ENCODE results near the gene MPO. TPM values are rescaled to one million over a fixed set of nuclear protein-coding genes. Genes with fewer than 3 reads are reported as not detected.

The MPO gene
- total RNA-seq, 3 donors from 2014 or later: 0.19 TPM; not detected in 2

GRCh38 chr17:58248955-58249269, 31.8 kb downstream of the MPO start:
- TF ChIP-seq CTCF (IDR thresholded peaks at IDR 0.05): no peak
- intact Hi-C loops (cut with DNase I, micrococcal nuclease): no loop called here
- Histone ChIP-seq H3K4me3 (no peak overlapping the region), H3K36me3 (ENCODE audit: low read depth) (no peaks in the 10 kb centered on the region), H3K4me1 (ENCODE audit: low read depth) (peaks cover 6% of the 10 kb centered on the region), H3K9me3 (no peaks in the 10 kb centered on the region)
- DNase-seq (no peak), ATAC-seq (no peak)

- no peak for ATAC-seq
- H3K36me3 ChIP-seq (ENCODE audit: low read depth): no peaks in the 10 kb centered on the region
- H3K9me3 ChIP-seq: no peaks in the 10 kb centered on the region
- no peak for DNase-seq
- H3K4me3 ChIP-seq: no peak overlapping the region
- no peak for TF ChIP-seq CTCF (IDR thresholded peaks at IDR 0.05)
- intact Hi-C loops (cut with DNase I, micrococcal nuclease): no loop called here
- peaks cover 6% of the 10 kb centered on the region for H3K4me1 ChIP-seq (ENCODE audit: low read depth)
Observed at GRCh38 chr17:58247511-58248363, 33.0 kb downstream of the MPO start.

GRCh38 chr17:58246781-58247180, 34.0 kb downstream of the MPO start:
- Histone ChIP-seq H3K9me3 (no peaks in the 10 kb centered on the region), H3K4me3 (no peak overlapping the region), H3K36me3 (ENCODE audit: low read depth) (no peaks in the 10 kb centered on the region), H3K4me1 (ENCODE audit: low read depth) (peaks cover 6% of the 10 kb centered on the region)
- no peak for ATAC-seq
- no peak for DNase-seq
- TF ChIP-seq CTCF (IDR thresholded peaks at IDR 0.05): no peak
- intact Hi-C loops (cut with DNase I, micrococcal nuclease): no loop called here

- no peak for ATAC-seq
- no peaks in the 10 kb centered on the region for H3K36me3 ChIP-seq (ENCODE audit: low read depth)
- intact Hi-C loops (cut with DNase I, micrococcal nuclease): no loop called here
- DNase-seq: no peak
- no peak overlapping the region for H3K4me3 ChIP-seq
- no peak for TF ChIP-seq CTCF (IDR thresholded peaks at IDR 0.05)
- peaks cover 6% of the 10 kb centered on the region for H3K4me1 ChIP-seq (ENCODE audit: low read depth)
- no peaks in the 10 kb centered on the region for H3K9me3 ChIP-seq
Observed at GRCh38 chr17:58246104-58246740, 34.5 kb downstream of the MPO start.

GRCh38 chr17:58245428-58246103, 35.2 kb downstream of the MPO start:
- ATAC-seq (peak; percentile 37), DNase-seq (no peak)
- H3K9me3 ChIP-seq: no peaks in the 10 kb centered on the region
- H3K4me3 ChIP-seq: no peak overlapping the region
- TF ChIP-seq CTCF (IDR thresholded peaks at IDR 0.05): no peak
- intact Hi-C loops (cut with DNase I, micrococcal nuclease): no loop called here
- H3K36me3 ChIP-seq (ENCODE audit: low read depth): no peaks in the 10 kb centered on the region
- peaks cover 6% of the 10 kb centered on the region for H3K4me1 ChIP-seq (ENCODE audit: low read depth)

All from mucosa of descending colon (tissue), 3 donors.